Renal cortex interstitium (tissue), 11 donors: ENCODE results near the gene PCYT2. TPM values are rescaled to one million over a fixed set of nuclear protein-coding genes. Genes with fewer than 3 reads are reported as not detected.
"Not testable (repeated sequence)": the region's sequence is repeated elsewhere in the genome, so short reads cannot be mapped to it uniquely, and the experiment has no call there.

Experiments
- DNase-seq, 11 donors: peaks; one replicate each; pipeline ENCODE4 v3.0.0-alpha.2; 2013; ENCODE audit warnings: low read depth in 9 of 11, low spot score in 4 of 11; ENCODE audit errors: extremely low read depth in 1 of 11
- polyA plus RNA-seq, 3 donors: library from polyadenylated mRNA; unstranded; fragments of 120-200 nt; gene quantifications; one replicate each; pipeline ENCODE4 v1.2.1, GENCODE V29; 2013; ENCODE audit not compliant: insufficient read length in 3 of 3

The PCYT2 gene
- polyA plus RNA-seq, 3 donors: 40.1 to 48.5 (median 45.5) TPM

DNA sequence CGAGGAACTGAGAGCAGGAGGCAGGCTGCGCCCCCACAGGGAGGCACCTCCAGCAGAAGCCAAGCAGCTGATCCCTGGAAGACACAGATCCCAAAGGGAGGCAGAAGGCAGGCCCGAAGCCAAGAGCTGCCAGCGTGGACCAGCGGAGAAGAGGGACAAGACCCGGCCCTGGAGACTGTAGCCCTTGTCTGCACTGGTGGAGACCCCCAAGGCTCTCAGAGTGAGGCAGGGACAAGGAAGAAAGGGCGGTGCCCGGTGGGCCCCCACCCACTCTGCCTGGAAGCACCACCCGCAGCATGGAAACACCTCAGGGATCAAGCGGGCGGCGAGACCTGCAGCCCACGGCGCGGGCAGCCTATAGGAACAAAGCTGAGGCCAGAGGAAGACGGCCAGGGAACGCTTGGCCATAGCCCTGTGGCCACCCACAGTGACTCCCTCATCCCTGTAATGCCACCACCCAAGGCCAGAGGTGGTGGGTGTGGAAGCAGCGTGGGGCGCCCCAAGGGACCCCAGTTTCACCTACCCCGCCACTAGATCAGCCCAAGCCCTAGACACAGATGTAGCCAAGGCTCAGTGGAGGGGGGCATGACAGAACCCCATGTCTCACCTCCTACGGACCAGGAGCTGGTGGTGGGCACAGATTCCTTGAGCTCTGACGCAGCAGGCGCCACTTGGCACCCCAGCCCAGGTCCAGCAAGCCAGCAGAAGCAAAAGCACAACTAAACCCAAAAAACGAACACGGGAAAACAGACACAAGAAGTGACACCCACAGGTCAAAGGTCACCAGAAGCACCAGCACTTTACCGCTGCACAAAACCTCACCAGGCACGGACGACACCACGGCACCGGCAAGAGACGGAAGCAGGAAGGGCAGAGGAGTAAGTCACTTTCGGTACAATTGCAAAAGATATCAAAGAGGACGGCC lies 9.7 kb upstream of the PCYT2 start:
- DNase-seq: no peak

- DNase-seq: no peak
Measured at GRCh38 chr17:81918832-81919545, 7.8 kb upstream of the PCYT2 start.

- DNase-seq: not testable (repeated sequence)
Measured at GRCh38 chr17:81918333-81918669, 7.1 kb upstream of the PCYT2 start.

- DNase-seq: peak in 8 of 11 donors; percentile 51 to 77 (median 66)
Measured at GRCh38 chr17:81917565-81918332, 6.5 kb upstream of the PCYT2 start, which contains the start of gene SIRT7. Gene SIRT7, minus strand, starts transcription at chr17:81918176. Its CDS starts 45 bp downstream, at chr17:81918131.

- no peak for DNase-seq
Measured at GRCh38 chr17:81916234-81917001, 5.2 kb upstream of the PCYT2 start.

DNA sequence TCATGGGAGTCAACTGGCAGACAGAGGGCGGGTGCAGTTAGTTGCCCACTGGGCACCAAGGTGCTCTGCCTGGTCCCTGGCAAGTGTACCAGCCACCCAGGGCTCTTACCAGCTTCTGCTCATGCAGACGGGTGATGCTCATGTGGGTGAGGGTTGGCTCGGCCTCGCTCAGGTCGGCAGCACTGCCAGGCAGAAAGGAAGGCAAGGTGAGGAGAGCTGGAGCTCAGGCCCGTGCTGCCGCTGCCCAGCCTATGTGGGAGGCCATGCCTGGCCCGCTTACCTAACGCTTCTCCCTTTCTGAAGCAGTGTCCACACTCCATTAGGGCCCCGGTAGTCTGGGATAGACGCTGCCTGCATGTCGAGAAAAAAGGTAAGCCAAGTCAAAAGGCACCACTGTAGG lies 4.1 kb upstream of the PCYT2 start:
- DNase-seq: no peak

DNA sequence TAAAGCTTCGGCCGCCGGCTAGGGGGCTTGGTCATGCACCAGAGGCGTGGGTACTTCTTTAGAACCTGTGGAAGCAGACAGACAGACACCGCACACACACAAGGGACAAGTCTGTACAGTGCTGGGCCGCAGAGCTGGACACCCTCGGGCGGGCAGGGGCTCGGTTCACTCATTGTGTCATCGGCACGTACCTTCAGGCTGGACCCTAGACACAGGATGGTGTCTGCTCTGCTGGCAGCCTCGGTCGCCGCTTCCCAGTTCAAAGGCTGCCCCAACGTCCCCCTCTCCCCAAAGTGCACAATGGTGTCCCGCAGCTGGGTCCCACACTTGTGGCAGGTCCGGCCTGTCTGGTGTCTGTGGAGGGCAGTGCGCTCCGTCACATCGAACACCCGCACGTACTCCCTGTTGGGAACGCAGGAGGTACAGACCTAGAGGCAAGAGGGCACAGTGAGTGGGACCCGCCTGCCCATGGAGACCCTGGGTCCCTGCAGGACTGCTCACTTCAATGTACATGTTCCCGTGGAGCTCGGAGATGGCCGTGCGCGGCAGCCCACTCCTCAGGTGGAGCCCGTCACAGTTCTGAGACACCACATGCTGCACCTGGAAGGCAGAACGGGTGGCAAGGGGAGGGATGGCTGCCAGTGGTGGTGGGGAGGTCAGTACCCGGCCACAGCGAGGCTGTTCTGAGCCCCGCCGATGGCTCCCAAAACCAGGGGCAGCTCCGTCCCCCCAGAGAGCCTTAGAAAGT lies 3.1 kb upstream of the PCYT2 start:
- no peak for DNase-seq

DNA sequence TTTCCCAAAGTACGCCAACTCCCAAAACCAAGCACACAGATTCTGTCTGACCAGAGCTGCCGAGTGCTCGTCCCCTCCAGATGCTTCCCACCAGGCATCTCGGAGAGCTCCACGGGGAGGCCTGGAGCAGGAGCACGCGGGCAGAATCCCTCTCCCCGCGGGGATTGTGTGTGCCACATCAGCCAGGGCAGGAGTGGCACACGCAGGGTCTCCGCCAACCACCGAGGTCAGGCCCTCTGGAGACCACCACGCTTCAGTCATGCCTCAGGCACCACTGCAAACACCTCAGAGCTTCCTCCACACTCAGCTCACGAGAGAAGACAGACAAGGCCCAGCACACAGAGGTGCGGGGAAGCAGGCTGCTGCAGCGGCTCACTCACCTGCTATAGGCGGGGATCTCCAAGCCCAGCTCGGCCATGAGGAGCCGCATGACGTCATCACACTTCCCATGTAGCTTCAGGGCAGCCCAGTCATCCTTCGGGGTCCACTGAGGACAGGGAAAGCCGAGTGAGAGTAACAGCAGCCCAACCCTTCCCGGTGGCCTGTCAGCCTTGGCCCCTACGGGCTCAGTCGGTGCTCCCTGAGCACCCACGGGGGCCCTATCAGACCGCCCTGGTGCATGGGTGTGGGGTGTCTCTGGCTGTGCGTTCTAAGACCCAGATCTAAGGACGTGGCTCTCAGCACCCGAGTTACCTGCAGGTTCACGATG lies 2.3 kb upstream of the PCYT2 start:
- DNase-seq: no peak

DNA sequence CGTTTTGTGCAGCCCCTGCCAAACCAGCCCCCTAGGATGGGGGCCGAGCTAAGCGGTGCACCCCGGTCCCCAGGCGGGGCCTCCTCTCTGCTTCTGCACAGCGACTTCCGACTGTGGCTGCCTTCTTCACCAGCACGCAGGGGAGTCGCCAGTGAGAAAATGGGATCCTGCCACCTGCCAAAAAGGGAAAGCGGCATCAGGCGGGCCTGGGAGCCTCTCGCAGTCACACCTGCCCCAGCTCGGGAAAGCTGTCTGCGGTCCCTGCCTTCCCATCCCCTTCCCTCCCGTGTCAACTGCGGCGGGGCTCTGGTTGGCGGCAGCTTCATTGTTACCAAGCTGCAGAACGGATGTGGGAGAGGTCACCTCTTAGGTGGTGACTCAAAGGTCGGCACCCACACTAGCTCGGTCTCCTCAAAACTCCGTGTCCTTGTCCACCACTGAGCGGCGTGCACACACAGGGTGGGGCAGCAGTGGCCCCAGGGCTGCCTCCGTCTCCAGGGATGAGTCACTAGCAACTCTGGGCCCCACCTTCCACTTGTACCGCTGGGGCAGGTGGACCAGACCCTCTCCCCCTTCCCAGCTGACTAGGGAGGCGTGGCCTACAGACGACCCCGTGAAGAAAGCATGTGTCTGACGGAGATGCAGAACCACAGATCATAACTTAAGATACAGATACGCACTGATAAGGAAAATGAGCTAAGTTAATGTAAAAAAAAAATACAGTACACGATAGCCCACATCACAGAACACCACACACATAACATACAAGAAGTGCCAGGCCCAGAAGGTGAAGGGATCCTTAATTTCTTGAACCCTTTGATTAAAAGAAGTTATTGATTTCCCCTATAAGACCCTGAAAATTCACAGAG lies 1.5 kb upstream of the PCYT2 start:
- DNase-seq: no peak

GRCh38 chr17:81911969-81912368 lies 770 bp upstream of the PCYT2 start:
- no peak for DNase-seq

- DNase-seq: no peak
Measured at GRCh38 chr17:81910840-81911276, 341 bp downstream of the PCYT2 start.

DNA sequence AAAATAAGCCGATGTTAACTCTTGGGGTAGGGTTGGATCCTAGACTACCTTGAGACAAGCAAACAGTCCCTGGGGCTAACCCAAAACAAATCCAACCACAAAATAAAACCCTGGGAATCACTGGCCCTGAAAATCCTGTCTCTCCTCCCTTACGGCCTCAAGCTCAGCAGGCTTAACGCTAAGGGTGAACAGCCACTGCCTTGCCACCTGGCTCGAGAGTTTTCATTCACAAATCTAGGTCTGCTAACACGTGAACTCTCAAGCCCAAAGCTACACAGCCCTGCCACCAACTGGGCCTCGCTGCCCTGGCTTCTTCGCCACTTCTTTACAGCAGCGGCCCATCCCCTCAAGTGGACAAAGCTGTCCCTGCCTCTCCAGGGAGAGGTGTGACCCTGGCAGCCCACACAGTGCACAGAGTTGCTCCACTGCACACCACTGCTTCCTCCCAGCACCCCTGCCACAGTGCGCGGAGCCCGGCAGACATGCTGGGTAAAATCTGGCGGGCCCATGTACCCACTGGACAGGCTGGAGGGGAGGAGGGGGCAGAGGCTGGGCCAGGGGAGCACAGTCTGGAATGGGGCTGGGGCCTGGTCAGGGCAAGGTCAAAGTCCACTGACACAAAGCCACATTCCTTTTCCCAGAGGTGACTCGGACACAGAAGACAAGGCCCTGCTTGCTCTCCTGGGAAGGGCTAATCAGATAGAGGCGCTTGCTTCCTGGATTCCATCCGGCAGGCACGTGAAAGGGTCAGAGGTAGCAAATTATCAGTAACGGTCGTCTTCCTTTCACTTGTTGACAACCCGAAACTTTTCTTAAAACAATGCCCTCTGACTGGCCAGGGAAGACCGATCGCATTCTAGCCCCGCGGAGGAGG lies 996 bp downstream of the PCYT2 start:
- DNase-seq: no peak

DNA sequence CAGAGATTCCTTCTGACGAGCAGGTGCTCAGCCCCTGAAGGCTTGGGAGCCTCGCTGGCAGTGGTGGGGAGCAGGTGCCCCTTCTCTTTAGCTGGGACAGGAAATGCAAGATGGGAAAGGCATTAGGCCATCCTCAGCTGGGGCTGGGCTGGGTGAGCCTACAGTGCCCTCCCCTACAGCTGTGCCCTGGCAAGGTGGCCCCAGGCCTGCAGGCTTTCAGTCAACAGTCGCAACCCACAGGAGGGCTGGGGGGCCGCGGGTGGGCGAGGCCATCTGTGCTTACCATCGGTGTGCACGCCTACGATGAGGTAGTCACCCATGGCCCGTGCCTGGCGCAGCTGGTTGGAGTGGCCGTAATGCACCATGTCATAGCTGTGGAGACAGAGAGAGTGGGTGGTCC lies 2.0 kb downstream of the PCYT2 start:
- no peak for DNase-seq

- DNase-seq: no peak
Measured at GRCh38 chr17:81908793-81909192, 2.4 kb downstream of the PCYT2 start.

DNA sequence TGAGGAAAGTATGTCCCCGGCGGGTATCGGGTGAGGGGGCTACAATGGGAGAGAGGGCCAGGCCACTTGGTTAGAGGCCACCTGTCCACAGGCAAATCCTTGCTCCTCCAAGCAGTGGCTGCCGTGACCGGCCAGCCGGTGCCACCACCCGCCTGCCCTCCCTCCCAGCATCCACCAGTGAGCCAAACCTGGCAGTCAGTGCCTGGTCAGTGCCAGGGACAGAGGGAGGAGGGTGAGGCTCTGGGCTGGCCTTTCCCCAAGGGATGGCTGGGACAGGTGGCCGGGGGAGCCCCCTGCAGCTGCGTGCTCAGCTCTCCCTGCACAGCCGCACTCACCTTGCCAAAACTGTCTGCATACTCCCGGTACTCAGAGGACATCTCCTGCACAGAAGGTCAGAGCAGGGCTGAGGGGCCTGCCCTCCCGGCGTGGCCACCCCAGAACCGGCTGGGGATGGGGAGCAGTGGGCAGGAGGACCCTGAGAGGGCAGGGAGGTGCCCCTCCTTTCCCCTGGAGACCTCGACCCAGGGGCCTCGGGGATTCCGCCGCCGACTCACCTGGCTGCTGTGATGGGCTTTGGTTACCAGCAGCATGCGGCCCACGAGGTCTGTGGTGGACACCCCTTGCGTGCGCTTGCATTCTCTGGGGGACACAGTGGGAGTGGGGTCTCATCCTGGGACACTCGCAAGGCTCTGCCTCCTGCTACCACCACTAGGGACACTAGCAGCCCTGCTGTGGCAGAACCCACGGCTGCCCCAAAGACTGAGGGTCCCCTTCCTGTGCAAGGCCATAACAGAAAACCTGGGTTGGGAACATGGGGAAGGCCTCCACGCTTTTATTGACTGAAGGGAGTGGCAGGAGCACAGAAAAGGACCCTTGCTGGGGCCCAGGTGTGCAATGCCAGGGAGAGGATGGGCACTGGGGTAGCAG lies 3.7 kb downstream of the PCYT2 start:
- no peak for DNase-seq
